Measurements from ENCODE around the gene ASTN2. TPM values are rescaled to one million over a fixed set of nuclear protein-coding genes. Genes with fewer than 3 reads are reported as not detected.

ASTN2 gene
- total and polyA plus RNA-seq, 2 experiments from 2014 or later: 5.6 to 7.7 TPM

GRCh38 chr9:117293206-117294114 lies 121.4 kb downstream of the ASTN2 start:
- Histone ChIP-seq H3K9me3 (ENCODE audit: low read depth) (no peaks in the 10 kb centered on the region), H3K27me3 (no peaks in the 10 kb centered on the region), H3K27ac (no peak overlapping the region), H3K4me3 (no peak overlapping the region), H3K36me3 (no peaks in the 10 kb centered on the region), H3K4me1 (ENCODE audit: low read depth) (no peaks in the 10 kb centered on the region)
- TF ChIP-seq CTCF (IDR thresholded peaks at IDR 0.05; ENCODE audit: low read depth, low read length): no peak
- no peak for DNase-seq (ENCODE audit: low read depth in 1 of 2, low spot score in 1 of 2)

- Histone ChIP-seq H3K9me3 (ENCODE audit: low read depth) (no peaks in the 10 kb centered on the region), H3K4me1 (ENCODE audit: low read depth) (no peaks in the 10 kb centered on the region), H3K27me3 (no peaks in the 10 kb centered on the region), H3K4me3 (no peak overlapping the region), H3K27ac (no peak overlapping the region), H3K36me3 (no peaks in the 10 kb centered on the region)
- no peak for TF ChIP-seq CTCF (IDR thresholded peaks at IDR 0.05; ENCODE audit: low read depth, low read length)
- no peak for DNase-seq (ENCODE audit: low read depth in 1 of 2, low spot score in 1 of 2)
These were observed 123.8 kb downstream of the ASTN2 start for GRCh38 chr9:117290856-117291622.

GRCh38 chr9:117290306-117290840 lies 124.5 kb downstream of the ASTN2 start:
- no peaks in the 10 kb centered on the region for H3K27me3 ChIP-seq
- no peaks in the 10 kb centered on the region for H3K36me3 ChIP-seq
- H3K4me1 ChIP-seq (ENCODE audit: low read depth): no peaks in the 10 kb centered on the region
- no peak overlapping the region for H3K4me3 ChIP-seq
- TF ChIP-seq CTCF (IDR thresholded peaks at IDR 0.05; ENCODE audit: low read depth, low read length): no peak
- no peaks in the 10 kb centered on the region for H3K9me3 ChIP-seq (ENCODE audit: low read depth)
- no peak for DNase-seq (ENCODE audit: low read depth in 1 of 2, low spot score in 1 of 2)
- H3K27ac ChIP-seq: no peak overlapping the region

- no peak overlapping the region for H3K4me3 ChIP-seq
- no peaks in the 10 kb centered on the region for H3K9me3 ChIP-seq (ENCODE audit: low read depth)
- no peaks in the 10 kb centered on the region for H3K27me3 ChIP-seq
- DNase-seq (ENCODE audit: low read depth in 1 of 2, low spot score in 1 of 2): no peak
- H3K36me3 ChIP-seq: no peaks in the 10 kb centered on the region
- no peak for TF ChIP-seq CTCF (IDR thresholded peaks at IDR 0.05; ENCODE audit: low read depth, low read length)
- no peak overlapping the region for H3K27ac ChIP-seq
- H3K4me1 ChIP-seq (ENCODE audit: low read depth): no peaks in the 10 kb centered on the region
These were observed 128.6 kb downstream of the ASTN2 start for GRCh38 chr9:117286245-117286644.

- no peak for TF ChIP-seq CTCF (IDR thresholded peaks at IDR 0.05; ENCODE audit: low read depth, low read length)
- Histone ChIP-seq H3K27me3 (no peaks in the 10 kb centered on the region), H3K9me3 (ENCODE audit: low read depth) (no peaks in the 10 kb centered on the region), H3K36me3 (no peaks in the 10 kb centered on the region), H3K4me1 (ENCODE audit: low read depth) (no peaks in the 10 kb centered on the region), H3K4me3 (no peak overlapping the region), H3K27ac (no peak overlapping the region)
- no peak for DNase-seq (ENCODE audit: low read depth in 1 of 2, low spot score in 1 of 2)
These were observed 130.4 kb downstream of the ASTN2 start for GRCh38 chr9:117284414-117284813.
